Measurements from ENCODE around the gene P2RX2.

DNA sequence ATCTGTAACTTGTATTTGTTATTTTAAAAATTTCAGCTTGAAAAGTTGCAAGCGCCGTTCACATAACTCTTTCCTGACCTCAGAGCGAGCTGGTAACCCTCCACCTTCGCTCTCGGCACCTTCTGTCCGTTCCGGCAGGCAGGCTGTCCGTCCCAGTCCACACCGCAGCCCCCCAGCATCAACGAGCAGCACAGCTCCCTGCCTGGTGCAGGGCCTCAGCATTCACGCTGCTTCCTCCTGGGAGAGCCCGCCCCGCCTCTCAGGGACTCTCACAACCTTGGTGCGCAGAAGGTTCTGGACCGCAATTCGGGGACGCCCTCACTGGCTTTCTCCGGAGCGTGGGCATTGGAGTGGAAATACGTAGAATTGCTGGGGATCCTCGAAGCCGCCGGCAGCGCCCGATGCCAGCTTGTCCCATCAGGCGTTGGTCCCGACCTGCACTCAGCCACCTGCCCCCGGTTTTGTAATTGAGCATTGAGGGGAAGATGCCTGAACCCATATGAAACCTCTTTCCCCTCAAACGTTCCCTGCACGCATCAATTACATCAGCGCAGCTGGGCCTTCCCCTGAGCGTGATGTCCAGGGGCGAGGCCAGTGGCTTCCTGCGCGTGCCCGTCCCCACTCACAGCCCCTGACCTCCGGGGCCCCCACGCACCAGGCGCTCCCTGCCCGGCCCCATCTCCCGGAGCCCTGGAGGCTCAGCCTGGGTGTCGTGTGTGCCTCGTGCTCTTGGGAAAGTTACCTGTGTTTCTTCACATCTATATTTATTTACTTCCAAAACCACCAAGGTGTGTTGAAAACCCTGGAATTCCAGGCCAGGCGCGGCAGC lies 27.3 kb upstream of the P2RX2 start:
- TF ChIP-seq POLR2AphosphoS5 (IDR thresholded peaks at IDR 0.05; ENCODE audit: borderline replicate concordance, low read depth, low read length): no peak
- TF ChIP-seq EZH2 (IDR thresholded peaks at IDR 0.05): no peak
- TF ChIP-seq FOXP2 (optimal IDR thresholded peaks at IDR 0.05; ENCODE audit: control extremely low read depth, extremely low read length, insufficient read depth): no peak

All from SK-N-MC (cell line).